Calu3 (cell line): ENCODE measurements around the gene NCR1. TPM values are rescaled to one million over a fixed set of nuclear protein-coding genes. Genes with fewer than 3 reads are reported as not detected.
"Not testable (repeated sequence)": the region's sequence is repeated elsewhere in the genome, so short reads cannot be mapped to it uniquely, and the experiment has no call there.

Source experiments
- Bru-seq: library from RNA; stranded (reverse); fragments of 400-500 nt; gene quantifications from one replicate; lab custom pipeline; 2021; lab: Mats Ljungman, UMichigan
- BruChase-seq, 2 experiments: library from RNA; stranded (reverse); fragments of 400-500 nt; gene quantifications; one replicate each; lab custom pipeline; 2021; lab: Mats Ljungman, UMichigan
- BruUV-seq: library from RNA; stranded (reverse); fragments of 400-500 nt; replicated peaks from 2 replicates; lab custom pipeline; 2021; lab: Mats Ljungman, UMichigan
- CTCF ChIA-PET: fragments of 300-600 bp; sonication (Branson Sonifier 250); formaldehyde crosslinking; loops from one replicate; lab custom pipeline; 2022; ENCODE audit warnings: antibody characterized with exemption; lab: Charles Lee
- DNase-seq: peaks from one replicate; pipeline ENCODE4 v3.0.0; 2022
- H3K27ac Mint-ChIP-seq: one replicate; pipeline ENCODE4 v1.8.0; 2022; ENCODE audit warnings: mixed read lengths; ENCODE audit not compliant: unreplicated experiment
- H3K27me3 Mint-ChIP-seq: one replicate; pipeline ENCODE4 v1.8.0; 2022; ENCODE audit warnings: mixed read lengths; ENCODE audit not compliant: unreplicated experiment
- H3K36me3 Mint-ChIP-seq: one replicate; pipeline ENCODE4 v1.8.0; 2022; ENCODE audit warnings: mild to moderate bottlenecking, moderate library complexity, mixed read lengths; ENCODE audit not compliant: insufficient read depth, unreplicated experiment
- H3K4me1 Mint-ChIP-seq: one replicate; pipeline ENCODE4 v1.8.0; 2022; ENCODE audit warnings: mild to moderate bottlenecking, low read depth, mixed read lengths; ENCODE audit not compliant: unreplicated experiment
- H3K4me3 Mint-ChIP-seq: one replicate; pipeline ENCODE4 v1.8.0; 2022; ENCODE audit warnings: mild to moderate bottlenecking, low read depth, moderate library complexity, mixed read lengths; ENCODE audit not compliant: unreplicated experiment
- H3K9me3 Mint-ChIP-seq: one replicate; pipeline ENCODE4 v1.8.0; 2022; ENCODE audit warnings: low read depth, mixed read lengths; ENCODE audit not compliant: unreplicated experiment
- CTCF ChIP-seq: fragments of 200-600 bp; IDR thresholded peaks from one replicate; pipeline ENCODE4 v1.8.0; 2022; ENCODE audit warnings: antibody characterized with exemption; ENCODE audit not compliant: unreplicated experiment
- intact Hi-C: fragments of 100-400 bp; cut with micrococcal nuclease; formaldehyde crosslinking; loops from one replicate; pipeline ENCODE4 v1.10.0; 2022; ENCODE audit not compliant: unreplicated experiment
- long read RNA-seq: library from polyadenylated mRNA; stranded (forward); transcript quantifications from one replicate; pipeline ENCODE4 v2.0.0, GENCODE V29; 2022
- total RNA-seq: library from RNA; stranded (reverse); gene quantifications from 2 replicates; pipeline ENCODE4 v1.2.3, GENCODE V29; 2022

Gene NCR1
- not detected in 2 replicates for total RNA-seq
- not detected for Bru-seq, nascent RNA
- not detected for BruChase-seq, experiment 1, labeled RNA remaining after a 6-hour chase
- not detected for BruChase-seq, experiment 2, labeled RNA remaining after a 2-hour chase
- long read RNA-seq = 0 reads

GRCh38 chr19:54905803-54906511, at the start of gene NCR1:
TSS of gene NCR1 (plus strand) at chr19:54906148. CDS start at chr19:54906188, 40 bp downstream.
- no peaks in the 10 kb centered on the region for H3K4me1 Mint-ChIP-seq
- no peak for TF ChIP-seq CTCF
- intact Hi-C loops = no loop called here
- CTCF ChIA-PET = no interaction called here
- BruUV-seq = no TSS peak
- no peak within 1 kb of the TSS for H3K27ac Mint-ChIP-seq
- H3K27me3 Mint-ChIP-seq = peaks cover 38% of the 10 kb centered on the region
- no peak for DNase-seq
- no peaks in the 10 kb centered on the region for H3K9me3 Mint-ChIP-seq
- H3K4me3 Mint-ChIP-seq = no peak within 1 kb of the TSS
- H3K36me3 Mint-ChIP-seq = no peaks in the 10 kb centered on the region

- H3K36me3 Mint-ChIP-seq, H3K9me3 Mint-ChIP-seq, H3K27ac Mint-ChIP-seq, CTCF ChIA-PET, H3K4me3 Mint-ChIP-seq, H3K4me1 Mint-ChIP-seq, BruUV-seq, DNase-seq, intact Hi-C loops: not testable (repeated sequence)
- H3K27me3 Mint-ChIP-seq = peaks cover 59% of the 10 kb centered on the region
These were observed 47.5 kb upstream of the NCR1 start for GRCh38 chr19:54858476-54858875.

- CTCF ChIA-PET, H3K36me3 Mint-ChIP-seq, H3K9me3 Mint-ChIP-seq, H3K4me3 Mint-ChIP-seq, H3K27ac Mint-ChIP-seq, H3K4me1 Mint-ChIP-seq, DNase-seq, BruUV-seq, intact Hi-C loops: not testable (repeated sequence)
- H3K27me3 Mint-ChIP-seq = peaks cover 49% of the 10 kb centered on the region
These were observed 46.5 kb upstream of the NCR1 start for GRCh38 chr19:54859421-54859820.

- H3K27me3 Mint-ChIP-seq = peaks cover 68% of the 10 kb centered on the region
- H3K36me3 Mint-ChIP-seq, CTCF ChIA-PET, DNase-seq, H3K9me3 Mint-ChIP-seq, intact Hi-C loops, H3K27ac Mint-ChIP-seq, BruUV-seq, H3K4me3 Mint-ChIP-seq, H3K4me1 Mint-ChIP-seq: not testable (repeated sequence)
These were observed 42.5 kb upstream of the NCR1 start for GRCh38 chr19:54863459-54863858.

GRCh38 chr19:54871696-54872095, 34.3 kb upstream of the NCR1 start:
- CTCF ChIA-PET = no interaction called here
- no peaks in the 10 kb centered on the region for H3K9me3 Mint-ChIP-seq
- no peaks in the 10 kb centered on the region for H3K4me1 Mint-ChIP-seq
- intact Hi-C loops = no loop called here
- no peak overlapping the region for H3K27ac Mint-ChIP-seq
- H3K27me3 Mint-ChIP-seq = peaks cover 60% of the 10 kb centered on the region
- no peak for DNase-seq
- H3K36me3 Mint-ChIP-seq = no peaks in the 10 kb centered on the region
- H3K4me3 Mint-ChIP-seq = no peak overlapping the region
- no peak for TF ChIP-seq CTCF
- no TSS peak for BruUV-seq
